SU-DHL-6 (cell line): ENCODE data around the gene MIER2.

Experiments
- CTCF ChIP-seq: fragments of 200-600 bp; sonication (generic); IDR thresholded peaks from one replicate; pipeline ENCODE4 v1.5.1; 2017; ENCODE audit warnings: antibody characterized with exemption, mild to moderate bottlenecking, low read length, moderate library complexity; ENCODE audit not compliant: insufficient read depth, poor library complexity, severe bottlenecking
- EZH2phosphoT487 ChIP-seq: fragments of 200-600 bp; sonication (generic), shearing (Covaris generic); conservative IDR thresholded peaks from 2 replicates; pipeline ENCODE4 v1.6.1; 2018; ENCODE audit warnings: mild to moderate bottlenecking, antibody characterized with exemption, low read length, moderate library complexity, mixed read lengths

- TF ChIP-seq CTCF = no peak
- no peak for TF ChIP-seq EZH2phosphoT487
Observed at GRCh38 chr19:325173-325936, 19.2 kb downstream of the MIER2 start.
